GM19372 (cell line): ENCODE data around the gene HDAC4.

Source experiments
- ATAC-seq: cut with Tn5 transposase; IDR thresholded peaks from one replicate; pipeline ENCODE4 v1.9.1; 2021; ENCODE audit warnings: mild to moderate bottlenecking, low read depth, moderate library complexity; ENCODE audit not compliant: unreplicated experiment

HDAC4 gene

GRCh38 chr2:238998801-238999200, 402.0 kb downstream of the HDAC4 start:
- ATAC-seq: no peak
